ENCODE results near the gene HOXB13.

Gene HOXB13

GRCh38 chr17:48690655-48691054, 37.9 kb downstream of the HOXB13 start:
- TF ChIP-seq EZH2phosphoT487 (conservative IDR thresholded peaks at IDR 0.05; ENCODE audit: low read length): no peak
- TF ChIP-seq, protein P1, sequence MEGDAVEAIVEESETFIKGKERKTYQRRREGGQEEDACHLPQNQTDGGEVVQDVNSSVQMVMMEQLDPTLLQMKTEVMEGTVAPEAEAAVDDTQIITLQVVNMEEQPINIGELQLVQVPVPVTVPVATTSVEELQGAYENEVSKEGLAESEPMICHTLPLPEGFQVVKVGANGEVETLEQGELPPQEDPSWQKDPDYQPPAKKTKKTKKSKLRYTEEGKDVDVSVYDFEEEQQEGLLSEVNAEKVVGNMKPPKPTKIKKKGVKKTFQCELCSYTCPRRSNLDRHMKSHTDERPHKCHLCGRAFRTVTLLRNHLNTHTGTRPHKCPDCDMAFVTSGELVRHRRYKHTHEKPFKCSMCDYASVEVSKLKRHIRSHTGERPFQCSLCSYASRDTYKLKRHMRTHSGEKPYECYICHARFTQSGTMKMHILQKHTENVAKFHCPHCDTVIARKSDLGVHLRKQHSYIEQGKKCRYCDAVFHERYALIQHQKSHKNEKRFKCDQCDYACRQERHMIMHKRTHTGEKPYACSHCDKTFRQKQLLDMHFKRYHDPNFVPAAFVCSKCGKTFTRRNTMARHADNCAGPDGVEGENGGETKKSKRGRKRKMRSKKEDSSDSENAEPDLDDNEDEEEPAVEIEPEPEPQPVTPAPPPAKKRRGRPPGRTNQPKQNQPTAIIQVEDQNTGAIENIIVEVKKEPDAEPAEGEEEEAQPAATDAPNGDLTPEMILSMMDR (IDR thresholded peaks at IDR 0.05; ENCODE audit: insufficient read depth, low read length, poor library complexity, severe bottlenecking): no peak
- H3K9me2 ChIP-seq (replicated peaks; ENCODE audit: insufficient read depth, low read length): no peaks in the 10 kb centered on the region
- no peaks in the 10 kb centered on the region for H3K79me2 ChIP-seq (ENCODE audit: insufficient read depth, low read length)
- H3K27ac ChIP-seq (ENCODE audit: low read depth, low read length): no peak overlapping the region
- no peak overlapping the region for H3K4me2 ChIP-seq (ENCODE audit: low read depth, low read length, poor library complexity, severe bottlenecking)
- H3K9ac ChIP-seq (ENCODE audit: low read length): no peak overlapping the region
- H3K4me3 ChIP-seq (ENCODE audit: insufficient read depth, low read length, poor library complexity, severe bottlenecking): no peak overlapping the region
- no peak overlapping the region for H2AFZ ChIP-seq (ENCODE audit: low read depth, low read length, severe bottlenecking)
- no peaks in the 10 kb centered on the region for H3F3A ChIP-seq (ENCODE audit: insufficient read depth)
- H3K9me3 ChIP-seq (ENCODE audit: insufficient read depth, low read length): no peaks in the 10 kb centered on the region
- no peaks in the 10 kb centered on the region for H3K36me3 ChIP-seq (ENCODE audit: low read length)
- no peaks in the 10 kb centered on the region for H3K27me3 ChIP-seq (ENCODE audit: low read length)
- no peaks in the 10 kb centered on the region for H4K20me1 ChIP-seq (ENCODE audit: low read depth, low read length)

- Histone ChIP-seq H3K27me3 (ENCODE audit: low read length) (no peaks in the 10 kb centered on the region), H3F3A (ENCODE audit: insufficient read depth) (no peaks in the 10 kb centered on the region), H3K36me3 (ENCODE audit: low read length) (no peaks in the 10 kb centered on the region), H3K9me3 (ENCODE audit: insufficient read depth, low read length) (no peaks in the 10 kb centered on the region), H3K27ac (ENCODE audit: low read depth, low read length) (no peak overlapping the region), H3K79me2 (ENCODE audit: insufficient read depth, low read length) (no peaks in the 10 kb centered on the region), H4K20me1 (ENCODE audit: low read depth, low read length) (no peaks in the 10 kb centered on the region), H2AFZ (ENCODE audit: low read depth, low read length, severe bottlenecking) (no peak overlapping the region), H3K9me2 (replicated peaks; ENCODE audit: insufficient read depth, low read length) (no peaks in the 10 kb centered on the region), H3K4me3 (ENCODE audit: insufficient read depth, low read length, poor library complexity, severe bottlenecking) (no peak overlapping the region), H3K4me2 (ENCODE audit: low read depth, low read length, poor library complexity, severe bottlenecking) (no peak overlapping the region), H3K9ac (ENCODE audit: low read length) (no peak overlapping the region)
- TF ChIP-seq EZH2phosphoT487 (conservative IDR thresholded peaks at IDR 0.05; ENCODE audit: low read length): no peak
- TF ChIP-seq, protein P1 (IDR thresholded peaks at IDR 0.05; ENCODE audit: insufficient read depth, low read length, poor library complexity, severe bottlenecking): no peak
Observed at GRCh38 chr17:48681609-48682008, 46.9 kb downstream of the HOXB13 start.

- H3K27me3 ChIP-seq (ENCODE audit: low read length): no peaks in the 10 kb centered on the region
- no peaks in the 10 kb centered on the region for H3K36me3 ChIP-seq (ENCODE audit: low read length)
- no peaks in the 10 kb centered on the region for H4K20me1 ChIP-seq (ENCODE audit: low read depth, low read length)
- no peaks in the 10 kb centered on the region for H3K9me3 ChIP-seq (ENCODE audit: insufficient read depth, low read length)
- no peak for TF ChIP-seq EZH2phosphoT487 (conservative IDR thresholded peaks at IDR 0.05; ENCODE audit: low read length)
- TF ChIP-seq, protein P1 (IDR thresholded peaks at IDR 0.05; ENCODE audit: insufficient read depth, low read length, poor library complexity, severe bottlenecking): no peak
- H3F3A ChIP-seq (ENCODE audit: insufficient read depth): no peaks in the 10 kb centered on the region
- no peak overlapping the region for H3K9ac ChIP-seq (ENCODE audit: low read length)
- no peak overlapping the region for H3K4me2 ChIP-seq (ENCODE audit: low read depth, low read length, poor library complexity, severe bottlenecking)
- H3K9me2 ChIP-seq (replicated peaks; ENCODE audit: insufficient read depth, low read length): no peaks in the 10 kb centered on the region
- no peaks in the 10 kb centered on the region for H3K79me2 ChIP-seq (ENCODE audit: insufficient read depth, low read length)
- no peak overlapping the region for H3K4me3 ChIP-seq (ENCODE audit: insufficient read depth, low read length, poor library complexity, severe bottlenecking)
- no peak overlapping the region for H3K27ac ChIP-seq (ENCODE audit: low read depth, low read length)
- no peak overlapping the region for H2AFZ ChIP-seq (ENCODE audit: low read depth, low read length, severe bottlenecking)
Observed at GRCh38 chr17:48679385-48680096, 49.0 kb downstream of the HOXB13 start.

All from SU-DHL-6 (cell line).